HCT116 (cell line): ENCODE data around the gene PARG. TPM values are rescaled to one million over a fixed set of nuclear protein-coding genes. Genes with fewer than 3 reads are reported as not detected.
A peak's percentile ranks its signal among the peaks of the same experiment; 100 is the strongest.
"Not testable (repeated sequence)": the region's sequence is repeated elsewhere in the genome, so short reads cannot be mapped to it uniquely, and the experiment has no call there.

Experiments
- ATAC-seq: fragments of 200-7000 bp; cut with Tn5 transposase; 2 replicates; pipeline ENCODE4 v1.9.1; 2020; ENCODE audit warnings: mild to moderate bottlenecking, moderate library complexity
- BruUV-seq: library from RNA; stranded (reverse); fragments of 400-500 nt; replicated peaks from 2 replicates; lab custom pipeline; 2021; lab: Mats Ljungman, UMichigan
- CTCF ChIA-PET: fragments of 300-600 bp; sonication (Branson Sonifier 250); formaldehyde crosslinking; loops from one replicate; lab custom pipeline; 2021; ENCODE audit warnings: antibody characterized with exemption; lab: Charles Lee
- POLR2A ChIA-PET: fragments of 300-600, 350-600 bp; sonication (Branson Sonifier 250); formaldehyde crosslinking; loops from one replicate; lab custom pipeline; 2021; ENCODE audit warnings: antibody characterized with exemption; lab: Charles Lee
- RAD21 ChIA-PET, 2 experiments: fragments of 300-600 bp; sonication (Branson Sonifier 250); formaldehyde crosslinking; loops; one replicate each; lab custom pipeline; 2023; ENCODE audit warnings: low total read pairs in 2 of 2; ENCODE audit not compliant: uncharacterized antibody in 2 of 2, unreplicated experiment in 2 of 2, low non-redundant PET in 1 of 2; lab: Charles Lee
- DNase-seq: peaks from one replicate; pipeline ENCODE4 v3.0.0-alpha.2; 2010; ENCODE audit warnings: low read depth, low spot score
- H2AFZ ChIP-seq: fragments of 200-600 bp; shearing (Covaris generic), sonication (generic); 2 replicates; pipeline ENCODE4 v1.6.1; 2017; ENCODE audit warnings: low read depth, mixed run types, mixed read lengths, antibody characterized with exemption, low read length; ENCODE audit not compliant: poor library complexity, severe bottlenecking
- H3K27ac ChIP-seq: 2 replicates; pipeline ENCODE4 v1.5.1; 2012; ENCODE audit warnings: low read depth, low read length
- H3K27me3 ChIP-seq: fragments of 200-600 bp; sonication (generic); 2 replicates; pipeline ENCODE4 v1.6.1; 2016; ENCODE audit warnings: mixed run types, low read length, mixed read lengths; ENCODE audit not compliant: insufficient read depth
- H3K36me3 ChIP-seq, 2 experiments: fragments of 200-500 bp in 1 of 2; fragments of 200-600 bp in 1 of 2; sonication (Bioruptor generic) in 1 of 2; sonication (generic) in 1 of 2; 2 replicates each; pipeline versions ENCODE4 v1.5.1 to v1.6.1; 2014 to 2016; ENCODE audit warnings: low read length in 2 of 2, inconsistent platforms in 1 of 2, mixed read lengths in 1 of 2, mixed run types in 1 of 2; ENCODE audit not compliant: insufficient read depth in 2 of 2, control insufficient read depth in 1 of 2
- H3K4me1 ChIP-seq, 2 experiments: fragments of 200-600 bp in 1 of 2; sonication (generic) in 1 of 2; 2 replicates each; pipeline versions ENCODE4 v1.5.1 to v1.6.1; 2012 to 2017; ENCODE audit warnings: low read length in 2 of 2, inconsistent platforms in 1 of 2, mild to moderate bottlenecking in 1 of 2, mixed read lengths in 1 of 2, mixed run types in 1 of 2, moderate library complexity in 1 of 2; ENCODE audit not compliant: insufficient read depth in 2 of 2, control insufficient read depth in 1 of 2
- H3K4me2 ChIP-seq: fragments of 200-600 bp; sonication (generic); 2 replicates; pipeline ENCODE4 v1.6.1; 2017; ENCODE audit warnings: mixed run types, low read length, mixed read lengths
- H3K4me3 ChIP-seq, 2 experiments: fragments of 200-600 bp in 1 of 2; sonication (generic) in 1 of 2; replicated peaks in 1 of 2; 2 replicates each; pipeline ENCODE4 v1.5.1; 2011 to 2016; ENCODE audit warnings: low read length in 2 of 2, control low read depth in 1 of 2, low read depth in 1 of 2, mild to moderate bottlenecking in 1 of 2, mixed read lengths in 1 of 2, mixed run types in 1 of 2
- H3K79me2 ChIP-seq: fragments of 200-600 bp; sonication (generic); 2 replicates; pipeline ENCODE4 v1.6.1; 2017; ENCODE audit warnings: mild to moderate bottlenecking, mixed run types, low read length, moderate library complexity, mixed read lengths; ENCODE audit not compliant: insufficient read depth
- H3K9ac ChIP-seq: fragments of 200-600 bp; sonication (generic); 2 replicates; pipeline ENCODE4 v1.6.1; 2016; ENCODE audit warnings: low read length, mixed read lengths
- H3K9me2 ChIP-seq: fragments of 200-600 bp; sonication (generic), shearing (Covaris generic); 2 replicates; pipeline ENCODE4 v1.6.1; 2017; ENCODE audit warnings: mixed run types, mild to moderate bottlenecking, moderate library complexity; ENCODE audit not compliant: insufficient read depth
- H3K9me3 ChIP-seq, 2 experiments: fragments of 200-500 bp in 1 of 2; fragments of 200-600 bp in 1 of 2; sonication (Bioruptor generic) in 1 of 2; sonication (generic) in 1 of 2; 2 replicates each; pipeline ENCODE4 v1.6.1; 2014 to 2017; ENCODE audit warnings: low read length in 2 of 2, mixed read lengths in 2 of 2, inconsistent platforms in 1 of 2, low read depth in 1 of 2, mild to moderate bottlenecking in 1 of 2, mixed run types in 1 of 2, moderate library complexity in 1 of 2; ENCODE audit not compliant: control insufficient read depth in 1 of 2, insufficient read depth in 1 of 2
- H4K20me1 ChIP-seq: fragments of 200-600 bp; sonication (generic), shearing (Covaris generic); 2 replicates; pipeline ENCODE4 v1.6.1; 2017; ENCODE audit warnings: mixed run types, mild to moderate bottlenecking, moderate library complexity; ENCODE audit not compliant: insufficient read depth
- intact Hi-C: fragments of 100-400 bp; cut with micrococcal nuclease; formaldehyde crosslinking; loops from 2 replicates; pipeline ENCODE4 v1.10.0; 2022
- total RNA-seq: library from RNA; stranded (reverse); gene quantifications from one replicate; pipeline ENCODE4 v1.2.1, GENCODE V29; 2021; ENCODE audit not compliant: unreplicated experiment

PARG gene
- total RNA-seq, 1 experiment from 2014 or later: 30.4 TPM

GRCh38 chr10:49943607-49944006, 1.8 kb upstream of the PARG start:
- H3K9me3 ChIP-seq, intact Hi-C loops, H4K20me1 ChIP-seq, H3K9me2 ChIP-seq, H2AFZ ChIP-seq, H3K4me3 ChIP-seq, DNase-seq, H3K4me1 ChIP-seq, H3K27ac ChIP-seq, H3K27me3 ChIP-seq, H3K9ac ChIP-seq, CTCF ChIA-PET, H3K36me3 ChIP-seq, BruUV-seq, ATAC-seq, RAD21 ChIA-PET, POLR2A ChIA-PET: not testable (repeated sequence)
- Histone ChIP-seq H3K4me2 (0 out of 2 replicates have a peak overlapping the region, but pooled peaks have one; percentile 87), H3K79me2 (peaks cover 67% of the 10 kb centered on the region)

GRCh38 chr10:49942339-49942705, 495 bp upstream of the PARG start:
- Histone ChIP-seq H3K4me3 (peak overlapping the region; percentile 83 to 92), H3K9ac (peak overlapping the region; percentile 88), H3K4me2 (peak overlapping the region; percentile 87), H3K79me2 (peaks cover 67% of the 10 kb centered on the region), H3K27ac (peak overlapping the region; percentile 66)
- H4K20me1 ChIP-seq, H2AFZ ChIP-seq, H3K27me3 ChIP-seq, H3K4me1 ChIP-seq, POLR2A ChIA-PET, RAD21 ChIA-PET, H3K9me2 ChIP-seq, CTCF ChIA-PET, intact Hi-C loops, DNase-seq, H3K36me3 ChIP-seq, H3K9me3 ChIP-seq: not testable (repeated sequence)
- ATAC-seq: peak; percentile 38
- TSS peak; percentile 71 for BruUV-seq

- H3K4me1 ChIP-seq, H3K4me3 ChIP-seq, H3K27ac ChIP-seq, ATAC-seq, CTCF ChIA-PET, H4K20me1 ChIP-seq, H3K4me2 ChIP-seq, H3K9me3 ChIP-seq, RAD21 ChIA-PET, intact Hi-C loops, DNase-seq, H3K36me3 ChIP-seq, H3K27me3 ChIP-seq, BruUV-seq, H2AFZ ChIP-seq, POLR2A ChIA-PET, H3K9ac ChIP-seq, H3K9me2 ChIP-seq, H3K79me2 ChIP-seq: not testable (repeated sequence)
Observed at GRCh38 chr10:49931959-49932728, 9.7 kb downstream of the PARG start.

- H3K4me2 ChIP-seq, H3K4me3 ChIP-seq, H3K79me2 ChIP-seq, H3K36me3 ChIP-seq, RAD21 ChIA-PET, H2AFZ ChIP-seq, intact Hi-C loops, ATAC-seq, BruUV-seq, DNase-seq, H3K27ac ChIP-seq, H3K27me3 ChIP-seq, CTCF ChIA-PET, H3K9me3 ChIP-seq, H4K20me1 ChIP-seq, POLR2A ChIA-PET, H3K9me2 ChIP-seq, H3K9ac ChIP-seq, H3K4me1 ChIP-seq: not testable (repeated sequence)
Observed at GRCh38 chr10:49931276-49931675, 10.6 kb downstream of the PARG start.
